HepG2 (cell line): ENCODE measurements around the gene SULT6B1. TPM values are rescaled to one million over a fixed set of nuclear protein-coding genes. Genes with fewer than 3 reads are reported as not detected.

Source experiments
- CBX1 ChIP-seq: IDR thresholded peaks from one replicate; pipeline ENCODE4 v1.6.1; 2016; ENCODE audit warnings: antibody characterized with exemption, low read depth
- GZF1 ChIP-seq: sonication (generic); formaldehyde crosslinking; IDR thresholded peaks from 2 replicates; pipeline ENCODE4 v1.5.1; 2020; ENCODE audit warnings: mild to moderate bottlenecking, missing genetic modification reagents
- HDAC1 ChIP-seq: sonication (generic); formaldehyde crosslinking; IDR thresholded peaks from 2 replicates; pipeline ENCODE4 v1.5.1; 2020; ENCODE audit warnings: mild to moderate bottlenecking, missing genetic modification reagents
- HMGXB4 ChIP-seq, 2 experiments: sonication (generic) in 1 of 2; formaldehyde crosslinking in 1 of 2; IDR thresholded peaks; 2 replicates each; pipeline versions ENCODE4 v1.4.0 to v1.6.1; 2018 to 2020; ENCODE audit warnings: missing genetic modification reagents in 2 of 2, borderline replicate concordance in 1 of 2, low read depth in 1 of 2, mild to moderate bottlenecking in 1 of 2, missing biosample characterization in 1 of 2
- IRF2 ChIP-seq: IDR thresholded peaks from 2 replicates; pipeline ENCODE4 v1.6.1; 2018; ENCODE audit warnings: missing genetic modification reagents, missing compliant biosample characterization
- PAWR ChIP-seq: sonication (generic); formaldehyde crosslinking; IDR thresholded peaks from 2 replicates; pipeline ENCODE4 v1.4.0; 2020; ENCODE audit warnings: missing genetic modification reagents, mild to moderate bottlenecking, borderline replicate concordance
- PRPF4 ChIP-seq: fragments of 200-400 bp; formaldehyde crosslinking; IDR thresholded peaks from 2 replicates; pipeline ENCODE4 v1.6.1; 2016; ENCODE audit warnings: low read length, low read depth; ENCODE audit not compliant: poor library complexity, severe bottlenecking
- RERE ChIP-seq: IDR thresholded peaks from 2 replicates; pipeline ENCODE4 v1.6.1; 2016; ENCODE audit warnings: low read depth, missing genetic modification reagents, missing compliant biosample characterization
- RORA ChIP-seq: sonication (generic); formaldehyde crosslinking; IDR thresholded peaks from 2 replicates; pipeline ENCODE4 v1.5.0; 2020; ENCODE audit warnings: mild to moderate bottlenecking, missing genetic modification reagents, moderate library complexity
- TFAP4 ChIP-seq: sonication (generic); IDR thresholded peaks from 2 replicates; pipeline ENCODE4 v1.6.1; 2016; ENCODE audit warnings: low read depth, borderline replicate concordance
- ZBTB39 ChIP-seq: sonication (generic); formaldehyde crosslinking; IDR thresholded peaks from 2 replicates; pipeline ENCODE4 v1.5.0; 2020; ENCODE audit warnings: missing genetic modification reagents
- ZNF550 ChIP-seq: sonication (generic); formaldehyde crosslinking; IDR thresholded peaks from 2 replicates; pipeline ENCODE4 v1.4.0; 2020; ENCODE audit warnings: mild to moderate bottlenecking, missing genetic modification reagents, borderline replicate concordance
- ZNF577 ChIP-seq: sonication (generic); formaldehyde crosslinking; IDR thresholded peaks from 2 replicates; pipeline ENCODE4 v1.4.0; 2020; ENCODE audit warnings: mild to moderate bottlenecking, low read depth, missing genetic modification reagents, borderline replicate concordance
- ZNF672 ChIP-seq: sonication (generic); formaldehyde crosslinking; IDR thresholded peaks from 2 replicates; pipeline ENCODE4 v1.8.1; 2022; ENCODE audit warnings: missing genetic modification reagents
- ZNF784 ChIP-seq: sonication (generic); formaldehyde crosslinking; IDR thresholded peaks from 2 replicates; pipeline ENCODE4 v1.5.1; 2020; ENCODE audit warnings: missing genetic modification reagents, mild to moderate bottlenecking, borderline replicate concordance
- ZSCAN21 ChIP-seq: sonication (generic); formaldehyde crosslinking; IDR thresholded peaks from 2 replicates; pipeline ENCODE4 v1.8.0; 2022; ENCODE audit warnings: mild to moderate bottlenecking, missing genetic modification reagents, moderate library complexity, borderline replicate concordance
- polyA plus RNA-seq, 8 experiments: library from polyadenylated mRNA; depleted of rRNA in 3 of 8; stranded (reverse) in 7 of 8; unstranded in 1 of 8; fragments of >200 nt; fragmentation: Illumina TruSeq in 4 of 8; extraction: Trizol in 4 of 8; gene quantifications; 2 replicates each; pipeline versions ENCODE4 v1.2.1 to v1.2.3, GENCODE V29; 2011 to 2016; ENCODE audit warnings: low read depth in 4 of 8, missing spikeins in 1 of 8, mixed read lengths in 1 of 8; ENCODE audit not compliant: insufficient read depth in 1 of 8
- total RNA-seq, 5 experiments: library from RNA; depleted of rRNA; stranded (reverse); fragments of >200 nt; fragmentation: Illumina TruSeq; extraction: Trizol; gene quantifications; 2 replicates each; pipeline ENCODE4 v1.2.3, GENCODE V29; 2016; ENCODE audit warnings: low read depth in 1 of 5

Gene SULT6B1
- total and polyA plus RNA-seq, 2 of the 13 experiments (the other 11 are each of a cell fraction or from before 2014, with no cell fraction given) = not detected

GRCh38 chr2:37156857-37157714, 31.4 kb downstream of the SULT6B1 start, which contains the start of gene EIF2AK2 (continued):
- TF ChIP-seq ZNF550 = no peak
- TF ChIP-seq CBX1 = no peak
- no peak for TF ChIP-seq GZF1 (CRISPR knock-in tag)
- no peak for TF ChIP-seq TFAP4
- no peak for TF ChIP-seq ZNF577 (CRISPR knock-in tag)
- no peak for TF ChIP-seq ZNF784 (CRISPR knock-in tag)
- TF ChIP-seq ZSCAN21 (CRISPR knock-in tag) = peak; percentile 78; the same call in 1 of the 2 replicates
- TF ChIP-seq RORA (CRISPR knock-in tag) = no peak
- no peak for TF ChIP-seq ZBTB39 (CRISPR knock-in tag)
- TF ChIP-seq IRF2 (CRISPR knock-in tag) = peak; percentile 99
- no peak for TF ChIP-seq PAWR (CRISPR knock-in tag)
- peak in 1 of 2 experiments; percentile 42; a peak in 2 of 4 replicates for TF ChIP-seq HMGXB4 (CRISPR knock-in tag; IDR thresholded peaks at IDR 0.05; ENCODE audit: borderline replicate concordance in 1 of 2, low read depth in 1 of 2)
- 0 out of 2 replicates have a peak, but pooled peaks have one; percentile 6 for TF ChIP-seq RERE (CRISPR knock-in tag)
- TF ChIP-seq ZNF672 (CRISPR knock-in tag) = no peak
- no peak for TF ChIP-seq PRPF4
- peak; percentile 66 for TF ChIP-seq HDAC1 (CRISPR knock-in tag)
